Suprapubic skin (tissue), 4 donors: ENCODE data around the gene KIF4A. TPM values are rescaled to one million over a fixed set of nuclear protein-coding genes. Genes with fewer than 3 reads are reported as not detected.
A peak's percentile ranks its signal among the peaks of the same experiment; 100 is the strongest.
"Not testable (repeated sequence)": the region's sequence is repeated elsewhere in the genome, so short reads cannot be mapped to it uniquely, and the experiment has no call there.

Experiments used
- DNase-seq, 2 donors: peaks; one replicate each; pipeline ENCODE4 v3.0.0-alpha.2; 2019; ENCODE audit warnings: low spot score in 2 of 2
- H3K27ac ChIP-seq: fragments of 200-600 bp; sonication (generic); one replicate; pipeline ENCODE4 v1.5.1; 2019
- H3K27me3 ChIP-seq: fragments of 200-600 bp; sonication (generic); one replicate; pipeline ENCODE4 v1.5.1; 2019
- H3K36me3 ChIP-seq: fragments of 200-600 bp; sonication (generic); one replicate; pipeline ENCODE4 v1.5.1; 2019
- H3K4me1 ChIP-seq: fragments of 200-600 bp; sonication (generic); one replicate; pipeline ENCODE4 v1.5.1; 2019
- H3K4me3 ChIP-seq: fragments of 200-600 bp; sonication (generic); one replicate; pipeline ENCODE4 v1.5.1; 2019; ENCODE audit warnings: mild to moderate bottlenecking
- H3K9me3 ChIP-seq: fragments of 200-600 bp; sonication (generic); one replicate; pipeline ENCODE4 v1.5.1; 2019
- EP300 ChIP-seq: sonication (generic); formaldehyde crosslinking; IDR thresholded peaks from one replicate; pipeline ENCODE4 v1.6.1; 2017; ENCODE audit warnings: antibody characterized with exemption
- POLR2A ChIP-seq, 2 donors: fragments of 450-650 bp; IDR thresholded peaks; one replicate each; pipeline ENCODE4 v1.6.1; 2017; ENCODE audit warnings: antibody characterized with exemption in 2 of 2, mild to moderate bottlenecking in 2 of 2, moderate library complexity in 2 of 2
- POLR2AphosphoS5 ChIP-seq, 3 donors: sonication (generic); formaldehyde crosslinking; IDR thresholded peaks; one replicate each; pipeline ENCODE4 v1.6.1; 2017; ENCODE audit warnings: antibody characterized with exemption in 3 of 3
- WGBS: methylation state at CpG from one replicate; pipeline ENCODE4 v1.1.5; 2018; 5-methylcytosine and 5-hydroxymethylcytosine counted together
- total RNA-seq, 4 donors: library from RNA; depleted of rRNA; stranded (reverse); fragments of >200 nt; gene quantifications; one replicate each; pipeline ENCODE4 v1.1.0, GENCODE V29; 2016
- TF ChIP-seq, protein P1 (sequence below), 2 donors: fragments of 200-600 bp in 1 of 2; fragments of 450-650 bp in 1 of 2; sonication (generic) in 1 of 2; IDR thresholded peaks; one replicate each; pipeline ENCODE4 v1.5.1; 2016 to 2019; ENCODE audit warnings: antibody characterized with exemption in 2 of 2, mild to moderate bottlenecking in 1 of 2, moderate library complexity in 1 of 2

KIF4A gene
- total RNA-seq: 1 to 10 TPM; 1.4 to 2.3 (median 1.9) TPM

DNA sequence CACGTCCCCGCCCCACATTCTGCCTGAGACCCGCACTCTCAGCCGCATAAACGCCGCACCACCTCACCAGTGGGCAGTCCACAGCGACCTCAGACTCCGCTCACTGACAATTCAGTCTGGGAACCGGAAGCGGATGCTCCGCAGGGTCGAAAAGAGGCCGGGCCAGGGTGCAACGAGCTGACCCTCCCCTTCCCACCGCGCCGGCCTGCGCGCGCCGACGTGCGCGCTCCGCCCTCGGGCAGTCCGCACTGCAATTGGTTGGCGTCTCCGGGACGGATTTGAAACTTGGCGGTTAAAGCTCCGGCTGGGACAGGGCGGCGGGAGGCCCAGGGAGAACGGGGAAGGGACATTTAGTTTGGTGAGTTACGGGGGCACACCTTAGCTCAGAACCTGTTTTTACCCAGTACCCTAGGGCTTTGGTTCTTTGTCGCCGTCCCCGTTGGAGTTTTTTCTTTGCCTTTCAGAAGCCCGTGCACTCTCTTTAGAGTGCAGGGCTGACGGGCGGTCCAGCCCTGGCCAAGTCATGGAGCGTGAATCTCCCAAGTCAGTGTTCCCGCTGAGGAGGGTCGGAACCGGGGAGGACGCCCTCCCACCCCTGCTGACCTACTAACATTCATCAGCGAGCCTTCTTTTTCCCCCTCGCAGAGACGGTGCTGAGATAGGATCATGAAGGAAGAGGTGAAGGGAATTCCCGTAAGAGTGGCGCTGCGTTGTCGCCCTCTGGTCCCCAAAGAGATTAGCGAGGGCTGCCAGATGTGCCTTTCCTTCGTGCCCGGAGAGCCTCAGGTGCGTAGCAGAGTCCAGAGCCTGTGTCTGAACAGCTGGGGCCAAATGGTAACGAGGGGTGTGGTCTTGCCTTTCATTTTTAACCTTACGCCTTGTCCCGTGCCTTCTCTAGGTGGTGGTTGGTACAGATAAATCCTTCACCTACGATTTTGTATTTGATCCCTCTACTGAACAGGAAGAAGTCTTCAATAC, at the start of gene KIF4A, which contains the start of gene PDZD11:
KIF4A (plus strand) TSS at position 312 of the 978 bp plus-strand sequence; CDS start at position 667, 355 bp downstream.
PDZD11 (minus strand) TSS at position 135 of the 978 bp plus-strand sequence. CDS start 586 bp downstream, outside the sequence.
- H3K36me3 ChIP-seq: peaks cover 13% of the 10 kb centered on the region
- H3K27ac ChIP-seq: no peak within 1 kb of the TSS
- 53% methylated on average over 44 of the region's 62 CpGs for WGBS
- H3K9me3 ChIP-seq: no peaks in the 10 kb centered on the region
- H3K4me3 ChIP-seq: peak within 1 kb of the TSS; percentile 58
- H3K4me1 ChIP-seq: peaks cover 15% of the 10 kb centered on the region
- DNase-seq: peak; percentile 82 to 83
- TF ChIP-seq, protein P1, sequence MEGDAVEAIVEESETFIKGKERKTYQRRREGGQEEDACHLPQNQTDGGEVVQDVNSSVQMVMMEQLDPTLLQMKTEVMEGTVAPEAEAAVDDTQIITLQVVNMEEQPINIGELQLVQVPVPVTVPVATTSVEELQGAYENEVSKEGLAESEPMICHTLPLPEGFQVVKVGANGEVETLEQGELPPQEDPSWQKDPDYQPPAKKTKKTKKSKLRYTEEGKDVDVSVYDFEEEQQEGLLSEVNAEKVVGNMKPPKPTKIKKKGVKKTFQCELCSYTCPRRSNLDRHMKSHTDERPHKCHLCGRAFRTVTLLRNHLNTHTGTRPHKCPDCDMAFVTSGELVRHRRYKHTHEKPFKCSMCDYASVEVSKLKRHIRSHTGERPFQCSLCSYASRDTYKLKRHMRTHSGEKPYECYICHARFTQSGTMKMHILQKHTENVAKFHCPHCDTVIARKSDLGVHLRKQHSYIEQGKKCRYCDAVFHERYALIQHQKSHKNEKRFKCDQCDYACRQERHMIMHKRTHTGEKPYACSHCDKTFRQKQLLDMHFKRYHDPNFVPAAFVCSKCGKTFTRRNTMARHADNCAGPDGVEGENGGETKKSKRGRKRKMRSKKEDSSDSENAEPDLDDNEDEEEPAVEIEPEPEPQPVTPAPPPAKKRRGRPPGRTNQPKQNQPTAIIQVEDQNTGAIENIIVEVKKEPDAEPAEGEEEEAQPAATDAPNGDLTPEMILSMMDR (IDR thresholded peaks at IDR 0.05): no peak
- TF ChIP-seq POLR2A (IDR thresholded peaks at IDR 0.05) (no peak), POLR2AphosphoS5 (IDR thresholded peaks at IDR 0.05) (no peak), EP300 (no peak)
- no peaks in the 10 kb centered on the region for H3K27me3 ChIP-seq

DNA sequence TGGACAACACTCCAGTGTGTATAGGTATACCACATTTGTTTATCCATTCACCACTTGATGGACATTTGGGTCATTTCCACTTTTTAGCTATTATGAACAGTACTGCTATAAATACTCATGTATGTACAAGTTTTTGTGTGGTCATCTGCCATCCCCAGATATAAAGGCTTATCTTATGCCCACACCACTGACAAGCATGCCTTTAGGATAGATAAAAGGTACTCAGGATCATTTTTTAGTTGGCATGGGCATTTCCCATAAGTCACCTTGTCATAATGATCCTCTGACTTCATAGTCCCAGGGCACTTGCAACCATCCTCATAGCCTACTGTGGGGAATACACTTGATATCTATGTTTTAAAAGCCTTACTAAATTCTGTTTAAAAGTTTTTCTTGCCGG, 49.2 kb upstream of the KIF4A start:
- Histone ChIP-seq H3K4me3 (no peak overlapping the region), H3K9me3 (no peaks in the 10 kb centered on the region), H3K27ac (no peak overlapping the region), H3K4me1 (no peaks in the 10 kb centered on the region), H3K27me3 (no peaks in the 10 kb centered on the region), H3K36me3 (no peaks in the 10 kb centered on the region)
- WGBS: 90% methylated on average over 1 of the region's 1 CpG
- TF ChIP-seq, protein P1 (IDR thresholded peaks at IDR 0.05): no peak
- no peak for TF ChIP-seq EP300
- no peak for DNase-seq

DNA sequence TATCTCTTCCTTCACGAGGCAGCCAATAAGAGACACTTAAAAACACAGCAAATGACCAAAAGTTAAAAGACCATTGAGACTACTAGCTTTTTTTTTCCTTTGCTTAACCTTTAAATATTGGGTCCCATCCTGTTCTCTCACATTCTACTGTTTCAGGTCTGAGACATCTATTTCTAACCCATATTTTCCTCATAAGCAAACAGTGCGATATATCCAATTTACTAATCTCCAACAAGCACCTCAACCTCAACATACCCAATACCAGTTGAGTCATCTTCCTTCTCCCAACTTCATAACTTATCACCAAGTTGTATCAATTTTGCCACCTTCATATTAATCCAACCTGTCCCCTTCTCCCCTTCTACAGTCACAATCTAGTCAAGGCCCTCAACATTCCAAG, 48.4 kb upstream of the KIF4A start:
- 82% methylated on average over 2 of the region's 2 CpGs for WGBS
- TF ChIP-seq POLR2AphosphoS5 (IDR thresholded peaks at IDR 0.05) (no peak), EP300 (no peak), POLR2A (IDR thresholded peaks at IDR 0.05) (no peak)
- TF ChIP-seq, protein P1 (IDR thresholded peaks at IDR 0.05): no peak
- Histone ChIP-seq H3K27me3 (no peaks in the 10 kb centered on the region), H3K4me1 (no peaks in the 10 kb centered on the region), H3K36me3 (no peaks in the 10 kb centered on the region), H3K4me3 (no peak overlapping the region), H3K9me3 (no peaks in the 10 kb centered on the region), H3K27ac (no peak overlapping the region)
- DNase-seq: no peak

- WGBS: 80% methylated on average over 5 of the region's 5 CpGs
- H3K4me1 ChIP-seq, H3K4me3 ChIP-seq, H3K27me3 ChIP-seq, DNase-seq, H3K36me3 ChIP-seq, H3K27ac ChIP-seq, H3K9me3 ChIP-seq: not testable (repeated sequence)
Measured at GRCh38 chrX:70243601-70244000, 46.3 kb upstream of the KIF4A start.

DNA sequence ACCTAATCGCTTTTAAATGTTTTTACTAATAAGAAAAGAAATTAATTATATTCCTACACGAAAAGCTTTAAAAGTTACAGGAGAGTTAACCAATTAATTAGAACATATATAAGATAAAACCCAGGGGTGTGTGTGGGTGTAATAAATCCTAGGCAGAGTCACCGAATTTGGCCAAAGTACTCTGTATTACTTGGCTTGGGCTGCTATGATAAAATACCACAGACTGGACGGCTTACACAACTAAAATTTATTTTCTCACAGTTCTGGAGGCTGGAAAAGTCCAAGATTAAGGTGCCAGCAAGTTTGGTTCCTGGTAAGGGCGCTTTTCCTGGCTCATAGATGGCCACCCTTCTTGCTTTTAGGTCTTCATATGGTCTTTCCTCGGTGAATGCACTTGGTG, 45.0 kb upstream of the KIF4A start:
- H3K9me3 ChIP-seq: no peaks in the 10 kb centered on the region
- no peaks in the 10 kb centered on the region for H3K4me1 ChIP-seq
- no peaks in the 10 kb centered on the region for H3K27me3 ChIP-seq
- no peaks in the 10 kb centered on the region for H3K36me3 ChIP-seq
- no peak for TF ChIP-seq POLR2A (IDR thresholded peaks at IDR 0.05)
- TF ChIP-seq, protein P1 (IDR thresholded peaks at IDR 0.05): no peak
- TF ChIP-seq EP300: no peak
- no peak for TF ChIP-seq POLR2AphosphoS5 (IDR thresholded peaks at IDR 0.05)
- no peak overlapping the region for H3K4me3 ChIP-seq
- no peak overlapping the region for H3K27ac ChIP-seq
- DNase-seq: no peak
- 64% methylated on average over 6 of the region's 6 CpGs for whole genome bisulfite sequencing
